ENCODE results near the gene SLC4A8.
A peak's percentile ranks its signal among the peaks of the same experiment; 100 is the strongest.
"Not testable (repeated sequence)": the region's sequence is repeated elsewhere in the genome, so short reads cannot be mapped to it uniquely, and the experiment has no call there.

The SLC4A8 gene

DNA sequence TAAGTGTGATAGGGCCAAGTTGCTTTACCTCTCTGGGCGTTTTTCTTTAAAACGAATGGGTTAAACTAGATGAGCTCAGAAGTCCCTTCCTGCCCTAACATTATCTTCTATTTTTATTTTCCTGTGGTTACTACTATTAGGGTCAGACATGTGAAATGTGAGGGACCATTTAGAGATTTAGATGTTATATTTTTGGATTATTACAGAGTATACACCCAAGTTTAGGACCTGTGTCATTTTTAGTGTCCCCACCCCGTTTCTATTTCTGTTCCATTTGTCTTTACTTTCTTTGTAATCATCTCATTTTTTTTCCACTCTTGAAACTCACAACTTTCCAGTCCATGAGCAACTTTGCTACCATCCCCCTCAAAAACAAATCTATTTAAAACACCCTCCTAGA is 56.3 kb downstream of the SLC4A8 start:
- DNase-seq (ENCODE audit: low spot score) = no peak

DNA sequence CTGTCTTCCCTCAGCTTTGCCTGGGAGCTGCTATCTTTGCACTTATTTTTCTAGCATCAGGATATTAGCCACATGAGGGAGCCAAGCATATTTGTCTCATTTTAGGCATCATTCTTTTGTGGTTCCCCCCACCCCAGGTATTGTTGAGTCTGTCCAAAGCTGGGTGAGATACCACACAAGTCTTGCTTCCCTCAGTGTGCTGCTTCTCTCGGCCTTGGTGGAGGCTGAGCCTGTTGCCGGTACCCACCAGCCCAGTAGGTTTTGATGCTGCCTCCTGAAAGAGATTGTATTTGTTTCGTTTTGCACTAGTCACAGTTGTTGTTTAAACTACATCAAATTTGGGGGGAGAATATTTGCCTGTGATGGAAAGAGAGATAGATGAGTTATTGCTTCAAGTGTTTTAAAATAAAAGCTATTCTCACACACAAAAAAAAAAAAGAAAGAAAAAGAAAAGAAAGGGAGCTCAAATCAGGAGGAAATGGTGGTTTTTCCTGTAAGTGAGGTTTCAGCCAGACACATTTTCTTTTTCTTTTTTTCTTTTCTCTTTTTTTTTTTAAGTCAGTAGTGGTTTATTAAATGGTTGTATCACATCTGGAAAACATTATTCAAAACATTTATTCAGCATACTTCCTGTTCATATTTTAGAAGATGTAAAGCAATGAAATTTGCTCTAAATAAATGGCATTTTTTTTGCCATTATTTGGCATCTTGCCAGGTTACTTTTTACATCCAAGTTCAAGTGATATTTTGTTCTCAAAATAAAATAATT is 58.5 kb downstream of the SLC4A8 start:
- peak; percentile 18 for DNase-seq (ENCODE audit: low spot score)

DNA sequence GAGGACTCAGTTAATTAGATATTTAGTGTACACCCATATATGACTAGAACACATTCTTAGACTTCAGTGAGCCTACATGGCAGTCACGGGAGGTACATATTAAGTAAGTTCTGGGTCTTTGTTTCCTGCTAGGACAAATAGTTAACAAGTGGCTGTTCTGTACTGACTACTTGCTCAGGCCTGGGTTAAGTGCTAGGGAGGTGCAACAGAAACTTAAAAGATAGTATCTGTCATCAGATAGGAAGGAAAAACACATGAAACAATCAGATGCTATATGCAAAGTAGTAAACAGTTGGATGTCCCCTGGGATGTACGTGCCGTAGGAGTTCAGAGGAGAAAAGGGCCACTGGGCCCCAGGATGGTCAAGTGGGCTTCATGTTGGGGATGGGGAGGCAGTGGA is 59.5 kb downstream of the SLC4A8 start:
- DNase-seq (ENCODE audit: low spot score) = no peak

DNA sequence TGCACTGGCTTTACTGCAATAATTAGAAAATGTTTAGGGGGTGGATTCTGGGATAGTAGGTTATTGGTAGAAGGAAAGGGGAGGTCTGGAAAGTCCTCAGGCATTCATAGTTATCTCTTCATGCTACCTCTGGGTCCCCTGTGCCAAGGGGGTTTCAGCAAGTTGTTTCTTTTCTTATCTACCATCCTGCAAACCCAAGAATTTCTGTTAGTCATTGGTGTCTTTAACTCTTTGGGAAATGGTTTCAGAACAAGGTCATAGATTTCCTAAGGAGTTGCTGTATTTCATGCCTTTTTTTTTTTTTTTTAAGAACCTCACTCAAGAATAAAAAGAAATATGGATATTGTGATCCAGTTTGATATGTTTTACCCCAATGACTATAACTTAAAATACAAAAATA is 63.6 kb downstream of the SLC4A8 start:
- no peak for DNase-seq (ENCODE audit: low spot score)

DNA sequence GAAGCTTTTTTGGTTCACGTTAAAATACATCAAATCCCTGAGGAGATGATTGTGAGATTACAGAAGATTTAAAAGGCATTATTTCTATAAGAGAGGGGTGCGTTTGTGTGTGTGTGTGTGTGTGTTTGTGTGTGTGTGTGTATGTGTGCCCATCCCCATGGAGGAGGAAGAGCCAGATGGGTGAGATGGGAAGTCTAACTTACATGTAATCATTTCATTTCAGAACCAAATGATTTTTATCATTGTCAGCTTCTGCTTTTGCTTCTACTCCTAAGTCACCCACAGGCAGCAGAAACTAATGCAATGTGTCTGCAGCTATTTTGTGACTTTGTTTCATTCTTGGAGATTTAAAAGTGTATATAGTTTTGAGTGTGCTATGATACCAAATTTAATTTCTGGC is 68.7 kb downstream of the SLC4A8 start:
- DNase-seq (ENCODE audit: low spot score) = no peak

DNA sequence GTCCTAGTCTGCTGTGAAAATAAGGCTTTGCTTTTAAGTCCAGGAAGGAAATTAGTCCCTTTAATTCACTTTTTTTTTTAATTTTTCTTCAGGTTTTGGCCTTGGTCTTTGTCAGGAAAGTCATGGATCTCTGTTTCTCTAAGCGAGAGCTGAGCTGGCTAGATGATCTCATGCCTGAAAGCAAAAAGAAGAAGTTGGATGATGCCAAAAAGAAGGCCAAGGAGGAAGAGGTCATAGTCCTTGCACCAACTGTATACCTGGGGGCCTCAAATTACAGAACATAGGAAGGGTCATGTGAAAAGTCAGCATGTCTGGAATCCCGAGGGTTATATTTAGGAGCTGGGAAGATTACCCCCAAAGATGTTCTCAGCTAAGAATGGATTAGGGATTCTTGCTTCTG is 72.3 kb downstream of the SLC4A8 start:
- no peak for DNase-seq (ENCODE audit: low spot score)

DNA sequence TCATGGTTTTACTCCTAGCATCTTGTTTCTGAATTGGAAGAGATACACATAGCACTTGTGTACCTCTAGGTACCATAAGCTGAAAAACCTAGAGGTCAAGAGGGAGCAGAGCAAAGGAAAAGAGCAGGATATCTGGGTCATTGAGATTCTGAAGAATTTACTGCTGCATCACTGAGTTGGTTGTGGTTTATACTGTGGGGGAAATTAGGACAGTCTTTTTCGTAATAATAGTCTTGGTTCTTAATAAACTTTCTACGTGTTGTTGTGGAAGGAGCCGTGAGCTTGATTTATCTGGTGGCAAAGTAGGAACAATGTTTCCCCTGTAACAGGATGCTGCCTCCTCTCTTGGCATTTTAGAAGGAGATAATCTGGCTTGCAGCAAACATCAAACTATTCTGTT is 80.2 kb downstream of the SLC4A8 start:
- DNase-seq (ENCODE audit: low spot score) = no peak

DNA sequence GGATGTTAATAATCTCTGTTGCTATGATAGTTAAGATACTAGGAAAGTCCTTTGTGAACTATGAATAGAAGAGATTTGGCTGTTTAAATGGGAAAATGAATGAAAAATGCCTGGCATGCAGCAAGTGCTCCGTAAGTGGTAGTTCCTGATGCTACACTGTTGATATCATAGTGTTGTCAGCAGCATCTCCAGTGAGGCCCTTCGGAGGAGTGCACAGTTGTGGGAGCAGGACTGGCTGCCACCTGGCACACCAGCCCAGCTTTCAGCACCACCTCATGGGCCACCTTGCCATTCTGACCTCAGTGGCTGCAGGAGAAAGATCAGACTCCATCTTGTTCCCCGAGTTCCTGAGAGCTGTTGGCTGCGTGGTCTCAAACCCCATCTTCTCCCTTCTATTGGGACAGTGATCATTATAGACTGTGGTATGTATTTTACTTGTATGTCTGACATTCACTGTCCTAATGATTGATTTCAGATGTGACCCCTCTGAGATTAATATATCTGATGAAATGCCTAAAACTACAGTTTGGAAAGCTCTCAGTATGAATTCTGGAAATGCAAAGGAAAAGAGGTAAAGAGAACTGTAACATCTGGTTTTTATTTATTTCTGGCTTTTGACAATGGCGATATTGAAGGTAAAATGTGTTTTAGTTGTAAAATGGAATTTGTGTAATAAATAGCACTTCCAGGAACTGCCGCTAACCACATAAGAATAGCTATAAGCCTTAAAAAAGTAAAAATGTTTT is 80.9 kb downstream of the SLC4A8 start:
- peak; percentile 35 for DNase-seq (ENCODE audit: low spot score)

DNA sequence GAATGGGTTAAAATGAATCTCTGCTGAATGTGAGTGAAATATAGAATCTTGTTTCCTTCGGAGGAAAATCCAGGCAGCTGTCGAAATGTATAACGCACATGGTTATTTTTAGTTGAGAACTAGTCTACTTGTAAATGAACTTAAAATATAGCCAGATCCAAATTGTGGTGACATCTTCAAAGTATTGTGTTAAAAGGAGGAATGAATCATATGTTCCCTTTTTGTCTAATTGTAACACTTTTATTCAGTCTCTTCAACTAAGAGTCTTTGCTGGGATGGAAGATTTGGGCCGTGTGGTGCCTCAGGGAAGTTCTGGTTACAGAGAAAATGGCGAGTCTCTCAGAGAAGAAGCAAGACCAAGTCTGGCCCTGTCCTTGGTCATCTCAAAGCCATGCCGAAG is 82.5 kb downstream of the SLC4A8 start:
- no peak for DNase-seq (ENCODE audit: low spot score)

DNA sequence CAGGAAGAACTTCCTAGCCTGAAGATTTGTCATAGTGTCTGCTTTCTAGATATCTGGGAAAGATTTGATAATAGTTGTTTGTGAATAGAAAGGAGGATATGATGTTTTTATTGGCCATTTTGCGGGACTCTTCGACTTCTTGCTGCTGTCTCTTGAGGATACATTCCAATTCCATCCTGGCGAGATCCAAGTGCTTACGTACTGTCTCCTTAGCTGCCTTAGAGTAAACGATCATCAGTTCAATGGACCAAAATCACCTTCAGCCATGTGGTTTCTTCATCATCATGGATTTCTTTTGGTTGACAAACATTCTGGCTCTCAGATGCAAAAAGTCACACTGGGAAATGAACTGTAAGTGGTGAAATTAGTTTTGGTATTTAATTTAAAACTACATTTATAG is 83.7 kb downstream of the SLC4A8 start:
- DNase-seq (ENCODE audit: low spot score) = no peak

DNA sequence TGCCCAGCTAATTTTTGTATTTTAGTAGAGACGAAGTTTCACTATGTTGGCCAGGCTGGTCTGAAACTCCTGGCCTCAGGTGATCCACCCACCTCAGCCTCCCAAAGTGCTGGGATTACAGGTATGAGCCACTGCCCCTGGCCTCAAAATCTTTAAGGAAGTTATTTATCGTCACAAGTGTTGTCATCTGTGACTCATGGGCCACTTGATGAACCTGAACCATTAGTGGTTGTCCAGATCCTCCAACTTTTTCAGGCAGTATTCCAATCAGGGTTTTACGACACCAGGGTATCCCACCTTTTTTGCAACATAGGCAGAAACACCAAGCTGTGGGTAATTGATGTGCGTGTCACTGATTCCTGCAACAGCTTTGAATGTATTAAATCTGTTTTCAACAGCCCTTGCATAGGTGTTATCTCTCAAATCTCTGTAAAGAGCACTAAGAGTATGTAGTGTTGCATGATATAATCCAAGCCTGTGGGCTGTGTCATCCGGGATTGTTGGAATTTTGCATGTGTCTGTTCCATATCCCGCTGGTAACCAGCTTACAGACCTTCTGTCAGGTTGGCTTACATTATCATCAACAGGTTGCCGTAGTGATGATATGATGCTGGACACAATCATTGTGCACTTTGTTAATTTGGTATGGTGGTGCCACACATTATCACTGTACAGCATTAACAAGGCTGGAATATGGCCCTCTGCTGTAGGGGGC is 87.1 kb downstream of the SLC4A8 start:
- no peak for DNase-seq (ENCODE audit: low spot score)

DNA sequence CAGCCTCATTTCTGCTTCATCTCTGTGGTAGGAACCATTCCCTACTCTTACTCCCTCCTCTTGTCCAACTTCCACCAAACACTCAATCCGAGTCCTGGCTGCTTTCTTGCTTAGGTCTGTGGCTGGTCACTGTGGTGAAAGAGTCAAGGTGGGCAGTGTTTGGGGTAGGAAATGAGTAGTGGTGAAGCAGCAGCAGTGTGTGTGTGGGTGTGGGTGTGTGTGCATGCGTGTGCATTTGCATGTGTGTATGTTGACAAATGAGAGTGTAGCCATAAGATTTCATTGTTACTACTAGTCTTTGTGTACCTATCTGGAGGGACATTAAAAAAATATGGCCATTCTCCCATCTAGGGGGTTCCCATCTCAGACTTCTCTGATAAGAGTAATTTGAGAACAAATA is 87.8 kb downstream of the SLC4A8 start:
- DNase-seq (ENCODE audit: low spot score) = no peak

DNA sequence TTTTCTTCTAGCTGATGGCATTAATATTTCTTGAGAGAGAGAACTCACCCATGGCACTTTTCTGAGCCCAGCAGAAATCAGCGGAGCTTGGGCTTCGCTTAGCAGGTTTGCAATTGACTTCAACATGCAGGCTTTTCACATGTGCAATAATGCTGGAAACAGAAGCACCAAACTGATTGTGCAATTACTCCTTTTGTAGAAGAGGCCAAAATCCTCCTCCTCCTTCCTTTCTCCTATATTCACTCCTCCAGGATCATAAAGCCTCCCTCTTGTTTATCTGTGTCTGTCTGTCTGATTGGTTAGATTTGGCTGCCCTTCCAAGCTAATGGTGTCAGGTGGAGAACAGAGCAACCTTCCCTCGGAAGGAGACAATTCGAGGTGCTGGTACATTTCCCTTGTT is 90.4 kb downstream of the SLC4A8 start:
- DNase-seq (ENCODE audit: low spot score) = not testable (repeated sequence)

DNA sequence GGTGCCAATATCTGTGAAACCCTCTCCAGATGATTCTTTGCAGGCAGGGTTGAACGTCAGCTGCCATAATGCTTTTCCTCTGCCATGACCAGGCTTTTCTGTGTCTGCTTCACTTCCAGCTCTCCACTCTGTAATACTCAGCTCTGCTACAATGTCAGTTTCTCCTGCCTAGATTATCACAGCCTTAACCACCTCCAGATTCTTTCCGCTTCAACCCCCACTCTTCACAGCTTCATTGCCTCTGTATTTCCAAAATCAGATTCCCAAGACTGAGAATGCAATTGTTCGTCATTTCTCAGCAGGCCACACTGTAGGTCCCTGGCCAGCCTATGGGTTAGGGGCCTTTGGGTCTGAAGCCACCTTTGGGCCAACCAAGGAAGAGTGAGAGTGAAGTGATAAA is 92.7 kb downstream of the SLC4A8 start:
- DNase-seq (ENCODE audit: low spot score) = no peak

DNA sequence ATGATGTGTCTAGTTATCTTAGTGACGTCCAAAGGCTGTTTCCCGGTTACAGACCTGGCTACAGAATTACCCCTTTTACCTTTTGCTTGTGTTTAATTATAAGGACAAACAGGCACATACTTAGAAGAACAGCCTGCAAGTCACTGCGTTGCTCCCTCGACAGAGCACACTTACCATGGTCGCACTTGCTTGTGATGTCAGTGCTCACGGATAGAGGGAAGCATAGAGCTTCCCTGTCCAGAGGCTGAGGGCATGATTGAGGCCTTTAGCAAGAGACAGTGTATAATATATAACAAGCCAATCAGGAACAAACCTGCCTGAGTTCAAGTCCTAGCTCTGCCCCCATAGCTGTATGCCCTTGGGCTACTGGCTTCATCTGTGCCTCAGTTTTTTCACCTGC is 93.2 kb downstream of the SLC4A8 start:
- DNase-seq (ENCODE audit: low spot score) = no peak

DNA sequence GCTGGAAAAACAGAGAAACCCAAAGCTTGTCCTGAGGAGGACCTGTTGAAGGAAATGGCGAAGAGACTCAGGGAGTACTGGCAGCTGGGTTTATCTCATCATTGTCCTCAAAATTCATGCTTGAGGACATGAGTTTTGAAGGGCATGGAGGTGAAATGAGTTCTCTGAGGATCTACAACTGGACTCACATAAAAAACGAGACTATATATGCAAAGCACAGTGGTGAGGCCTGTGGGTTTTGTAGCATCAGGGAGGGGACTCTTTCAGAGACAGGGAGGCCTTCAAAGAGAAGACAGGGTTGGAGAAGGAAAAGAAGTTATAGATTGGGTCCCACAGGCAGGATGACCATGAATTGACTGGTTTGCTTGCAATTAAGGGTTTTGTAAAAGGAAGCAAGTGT is 95.1 kb downstream of the SLC4A8 start:
- DNase-seq (ENCODE audit: low spot score) = no peak

DNA sequence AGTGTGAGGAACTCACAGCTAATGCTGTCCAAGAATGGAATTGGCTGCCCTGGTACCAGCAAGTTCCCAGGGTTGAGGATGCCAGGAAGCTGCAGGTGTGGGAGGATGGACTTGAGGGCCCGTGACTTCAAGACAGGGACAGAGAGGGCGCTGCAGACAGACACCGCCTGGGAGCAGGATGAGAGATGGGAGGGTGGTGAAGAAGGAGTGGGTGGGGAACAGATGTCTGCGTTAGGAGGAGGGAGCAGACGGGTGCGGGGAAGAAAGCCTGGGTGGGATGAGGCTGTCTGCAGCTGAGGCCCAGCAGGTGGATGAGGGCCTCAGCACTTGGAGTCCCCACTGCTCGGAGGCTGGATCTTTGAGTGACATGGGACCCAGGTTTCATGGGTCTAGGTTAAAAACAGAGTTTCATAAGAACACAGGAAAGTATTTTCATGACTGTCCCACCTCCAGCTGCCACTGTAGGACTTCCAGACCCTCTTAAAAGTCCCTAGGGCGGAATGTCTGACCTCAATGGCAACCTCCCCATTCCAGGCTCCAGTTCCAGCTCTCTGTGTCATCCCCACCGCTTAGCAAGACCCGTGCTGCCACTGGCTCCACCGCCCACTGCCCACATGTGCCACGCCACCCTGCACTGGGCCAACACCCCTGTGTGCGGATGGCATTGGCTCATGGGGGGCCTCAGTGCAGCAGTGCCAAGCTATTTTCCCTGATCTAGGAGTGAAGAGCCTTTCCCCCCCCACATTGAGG is 96.1 kb downstream of the SLC4A8 start:
- no peak for DNase-seq (ENCODE audit: low spot score)

DNA sequence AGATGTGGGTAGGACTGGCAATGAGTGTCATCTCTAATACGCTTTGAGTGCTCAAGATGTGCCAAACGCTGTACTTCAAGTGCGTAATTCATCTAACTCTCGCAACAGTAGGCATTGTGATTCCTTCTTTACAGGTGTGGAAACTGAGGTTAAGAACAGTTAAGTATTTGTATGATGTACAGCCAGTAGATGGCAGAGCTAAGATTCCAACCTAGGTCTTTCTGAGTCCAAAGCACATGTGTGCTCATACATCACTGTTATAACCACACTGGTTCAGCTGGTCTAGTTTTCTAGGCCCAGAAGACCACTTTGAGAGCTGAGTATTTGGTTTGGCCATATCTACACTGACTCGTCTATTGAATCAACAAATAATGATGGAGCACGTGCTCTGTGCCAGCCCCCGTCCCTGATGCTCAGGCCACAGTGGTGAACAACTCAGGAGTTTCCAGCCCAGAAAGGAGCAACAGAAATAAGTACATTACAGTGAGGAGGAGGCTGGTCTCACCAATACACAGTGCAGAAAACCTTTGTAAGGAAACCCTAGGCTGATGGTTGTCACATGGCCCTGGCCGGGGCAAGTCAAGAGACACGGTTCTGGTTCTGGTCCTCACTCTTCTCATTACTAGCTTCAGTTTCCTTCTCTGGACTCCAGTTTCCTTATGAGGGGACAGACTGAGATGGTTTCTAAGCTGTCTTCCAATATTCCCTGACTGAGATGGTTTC is 97.1 kb downstream of the SLC4A8 start:
- no peak for DNase-seq (ENCODE audit: low spot score)

DNA sequence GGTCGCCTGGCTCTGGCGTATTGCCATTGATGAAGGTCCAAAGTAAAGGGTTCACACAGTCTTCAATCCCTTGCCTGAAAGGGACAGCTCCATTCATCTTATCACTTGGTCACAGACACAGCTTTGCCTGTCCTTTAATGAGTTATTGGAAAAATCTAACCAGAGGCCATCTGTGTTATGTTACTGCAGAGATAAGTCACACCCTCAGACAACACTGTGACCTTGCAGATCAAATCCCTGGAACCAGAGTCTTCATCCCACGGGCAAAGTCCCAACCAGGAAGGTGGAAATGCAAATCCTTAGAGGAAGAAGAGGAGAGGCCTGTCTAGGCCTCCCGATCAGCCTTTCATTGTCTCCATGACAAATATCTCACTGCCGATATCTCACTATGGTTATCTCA is 98.1 kb downstream of the SLC4A8 start:
- DNase-seq (ENCODE audit: low spot score) = no peak

DNA sequence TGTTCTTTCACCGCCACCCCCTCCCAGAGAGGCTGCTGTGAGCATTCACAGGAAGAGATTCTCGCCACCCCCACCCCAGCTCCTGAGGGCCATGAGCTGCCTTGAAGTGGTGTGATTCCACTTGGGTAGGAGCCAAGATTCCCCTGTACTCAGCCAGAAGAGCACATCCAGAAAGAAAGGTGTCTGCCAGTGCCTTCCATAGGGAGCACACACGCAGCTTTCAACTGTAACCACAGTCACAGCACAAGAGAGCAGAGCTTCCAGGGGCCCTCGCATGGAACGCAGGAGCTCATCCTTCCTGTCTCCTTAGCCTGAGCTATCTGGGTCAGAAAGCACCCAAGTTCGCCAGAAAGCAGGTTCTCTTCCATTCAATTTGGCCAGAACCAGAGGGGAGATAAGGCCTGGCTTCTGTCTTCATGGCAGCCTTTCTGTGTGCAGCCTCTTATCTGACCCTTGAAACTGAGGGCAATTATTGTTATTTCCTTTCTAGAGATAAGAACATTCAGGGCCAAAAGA is 99.8 kb downstream of the SLC4A8 start:
- DNase-seq (ENCODE audit: low spot score) = no peak

DNA sequence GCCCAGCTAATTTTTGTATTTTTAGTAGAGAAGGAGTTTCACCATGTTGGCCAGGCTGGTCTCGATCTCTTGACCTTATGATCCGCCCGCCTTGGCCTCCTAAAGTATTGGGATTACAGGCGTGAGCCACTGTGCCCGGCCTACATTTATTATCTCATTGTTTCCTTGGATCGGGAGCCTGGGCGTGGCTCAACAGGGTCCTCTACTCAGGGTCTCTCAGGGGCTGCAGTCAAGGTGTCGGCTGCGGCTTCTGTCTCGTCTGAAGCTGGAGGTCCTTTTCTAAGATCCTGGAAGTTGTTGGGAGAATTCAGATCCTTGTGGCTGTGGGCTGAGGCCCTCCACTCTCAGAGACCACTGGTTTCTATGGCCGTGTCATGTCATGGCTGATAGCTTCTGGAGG is 100.9 kb downstream of the SLC4A8 start:
- no peak for DNase-seq (ENCODE audit: low spot score)

DNA sequence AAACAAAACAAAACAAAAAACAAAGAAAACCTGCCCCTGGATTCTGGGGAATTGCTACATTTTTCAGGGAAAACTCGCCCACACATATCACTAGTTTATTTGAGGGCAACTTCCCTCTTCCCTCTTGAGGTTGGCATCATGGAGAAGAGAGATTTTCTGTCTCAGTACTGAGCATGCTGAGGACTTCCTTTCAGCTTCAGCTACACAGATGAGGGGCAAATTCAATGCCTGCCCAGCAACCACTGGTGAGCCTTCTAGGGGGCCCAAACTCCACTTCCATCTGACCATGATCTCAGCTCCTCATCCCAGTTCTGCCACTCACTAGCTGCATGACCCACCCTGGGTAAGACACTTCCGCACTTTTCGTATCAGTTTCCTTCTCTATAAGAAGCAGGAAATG is 103.3 kb downstream of the SLC4A8 start:
- DNase-seq (ENCODE audit: low spot score) = no peak

Data from AG20443 (cell line).